ENCODE results near the gene NTRK3. TPM values are rescaled to one million over a fixed set of nuclear protein-coding genes. Genes with fewer than 3 reads are reported as not detected.

Gene NTRK3
- total and polyA plus RNA-seq, 10 donors: 0.33 to 6.6 (median 2.1) TPM

GRCh38 chr15:88028024-88028423 lies 228.5 kb downstream of the NTRK3 start:
- WGBS, 5 donors: 73 to 86% (median 85%) methylated on average over 3 of the region's 3 CpGs
- Histone ChIP-seq H3K4me3 (no peak overlapping the region), H3K27ac (no peak overlapping the region), H3K27me3 (replicated peaks in 1 of 7) (no peaks in the 10 kb centered on the region), H3K4me1 (no peaks in the 10 kb centered on the region), H3K36me3 (no peaks in the 10 kb centered on the region), H3K9me3 (no peaks in the 10 kb centered on the region)
- no peak for TF ChIP-seq POLR2A (IDR thresholded peaks at IDR 0.05)
- no peak for TF ChIP-seq CTCF (IDR thresholded peaks at IDR 0.05 in 8 of 11, conservative IDR thresholded peaks at IDR 0.05 in 3 of 11)
- no peak for TF ChIP-seq POLR2AphosphoS5 (IDR thresholded peaks at IDR 0.05)
- intact Hi-C loops (cut with DNase I; ENCODE audit: low total_unique reads): no loop called here
- no peak for DNase-seq

GRCh38 chr15:88023914-88024313 lies 232.6 kb downstream of the NTRK3 start:
- H3K27ac ChIP-seq: no peak overlapping the region
- no peaks in the 10 kb centered on the region for H3K36me3 ChIP-seq
- no peaks in the 10 kb centered on the region for H3K9me3 ChIP-seq
- no peak for DNase-seq
- intact Hi-C loops (cut with DNase I; ENCODE audit: low total_unique reads): no loop called here
- H3K4me1 ChIP-seq: no peaks in the 10 kb centered on the region
- 91 to 95% (median 93%) methylated on average over 5 of the region's 5 CpGs for WGBS, 5 donors
- H3K4me3 ChIP-seq: no peak overlapping the region
- no peak for TF ChIP-seq POLR2AphosphoS5 (IDR thresholded peaks at IDR 0.05)
- no peak for TF ChIP-seq CTCF (IDR thresholded peaks at IDR 0.05 in 8 of 11, conservative IDR thresholded peaks at IDR 0.05 in 3 of 11)
- no peak for TF ChIP-seq POLR2A (IDR thresholded peaks at IDR 0.05)
- peaks cover 0 to 3% (median 0%) of the 10 kb centered on the region in 7 donors for H3K27me3 ChIP-seq (replicated peaks in 1 of 7)

DNA sequence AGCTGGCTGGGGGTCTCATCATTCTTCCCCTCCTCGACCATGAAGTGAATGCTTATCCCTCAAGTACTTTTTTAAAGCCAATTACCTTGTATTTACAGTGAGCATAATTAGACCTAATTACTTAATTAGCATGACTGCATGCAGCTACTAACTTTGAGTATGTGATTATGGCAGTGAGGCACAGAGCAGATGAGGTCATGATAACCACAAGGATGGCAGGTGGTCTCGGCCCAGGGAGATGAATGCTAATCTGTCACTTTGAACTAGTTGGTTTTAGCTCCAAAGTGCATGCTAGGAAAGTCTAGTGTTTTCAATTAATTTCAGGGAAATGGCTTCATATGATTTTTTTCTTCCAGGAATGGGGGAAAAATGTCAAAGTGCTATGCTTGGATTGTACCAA lies 233.8 kb downstream of the NTRK3 start:
- intact Hi-C loops (cut with DNase I; ENCODE audit: low total_unique reads): no loop called here
- DNase-seq: no peak
- peaks cover 0 to 4% (median 0%) of the 10 kb centered on the region in 7 donors for H3K27me3 ChIP-seq (replicated peaks in 1 of 7)
- TF ChIP-seq POLR2A (IDR thresholded peaks at IDR 0.05): no peak
- TF ChIP-seq CTCF (IDR thresholded peaks at IDR 0.05 in 8 of 11, conservative IDR thresholded peaks at IDR 0.05 in 3 of 11): no peak
- no peak for TF ChIP-seq POLR2AphosphoS5 (IDR thresholded peaks at IDR 0.05)
- no peak overlapping the region for H3K4me3 ChIP-seq
- H3K9me3 ChIP-seq: no peaks in the 10 kb centered on the region
- no peak overlapping the region for H3K27ac ChIP-seq
- no peaks in the 10 kb centered on the region for H3K36me3 ChIP-seq
- 45 to 64% (median 61%) methylated on average over 2 of the region's 2 CpGs for WGBS, 5 donors
- no peaks in the 10 kb centered on the region for H3K4me1 ChIP-seq

DNA sequence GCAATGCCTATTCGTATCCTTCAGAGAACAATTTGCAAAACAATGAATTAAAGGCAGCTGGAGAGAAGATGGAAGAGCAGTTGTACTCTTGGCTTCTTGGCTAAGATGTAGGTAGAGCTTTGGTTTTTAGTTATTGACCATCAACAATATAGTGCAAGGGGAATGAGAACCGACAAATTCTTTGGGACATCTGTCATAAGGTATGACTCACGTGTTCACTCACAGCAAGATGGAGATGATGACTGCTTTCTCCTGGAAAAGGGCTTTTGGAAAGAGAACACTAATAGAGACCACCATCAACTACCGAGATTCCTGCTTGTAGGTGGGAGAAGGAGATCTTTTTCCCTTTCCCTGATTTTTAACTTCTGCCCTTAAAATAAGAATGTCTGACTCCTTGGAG lies 234.9 kb downstream of the NTRK3 start:
- DNase-seq: no peak
- intact Hi-C loops (cut with DNase I; ENCODE audit: low total_unique reads): no loop called here
- Histone ChIP-seq H3K9me3 (no peaks in the 10 kb centered on the region), H3K4me1 (no peaks in the 10 kb centered on the region), H3K36me3 (no peaks in the 10 kb centered on the region), H3K27ac (no peak overlapping the region), H3K4me3 (no peak overlapping the region), H3K27me3 (replicated peaks in 1 of 7) (peaks cover 0 to 4% (median 0%) of the 10 kb centered on the region in 7 donors)
- no peak for TF ChIP-seq POLR2AphosphoS5 (IDR thresholded peaks at IDR 0.05)
- no peak for TF ChIP-seq CTCF (IDR thresholded peaks at IDR 0.05 in 8 of 11, conservative IDR thresholded peaks at IDR 0.05 in 3 of 11)
- TF ChIP-seq POLR2A (IDR thresholded peaks at IDR 0.05): no peak
- WGBS, 5 donors: 76 to 85% (median 82%) methylated on average over 4 of the region's 4 CpGs
